IPS-18a (cell line): ENCODE data around the gene ZDHHC14.

ENCODE experiments used
- H3K27ac ChIP-seq: one replicate; pipeline ENCODE4 v1.5.1; 2013; ENCODE audit warnings: low read length
- H3K27me3 ChIP-seq: one replicate; pipeline ENCODE4 v1.6.1; 2013; ENCODE audit warnings: mild to moderate bottlenecking, low read length; ENCODE audit not compliant: control insufficient read depth, insufficient read depth
- H3K36me3 ChIP-seq: one replicate; pipeline ENCODE4 v1.6.1; 2013; ENCODE audit warnings: low read depth, low read length; ENCODE audit not compliant: control insufficient read depth
- H3K4me1 ChIP-seq: one replicate; pipeline ENCODE4 v1.6.1; 2013; ENCODE audit warnings: low read depth, low read length; ENCODE audit not compliant: control insufficient read depth
- H3K4me3 ChIP-seq: one replicate; pipeline ENCODE4 v1.5.1; 2013; ENCODE audit warnings: low read length
- H3K9ac ChIP-seq: one replicate; pipeline ENCODE4 v1.6.1; 2013; ENCODE audit warnings: mild to moderate bottlenecking, low read length, moderate library complexity
- H3K9me3 ChIP-seq: one replicate; pipeline ENCODE4 v1.6.1; 2013; ENCODE audit warnings: low read depth, low read length; ENCODE audit not compliant: control insufficient read depth

ZDHHC14 gene

GRCh38 chr6:157721830-157722229, 340.8 kb downstream of the ZDHHC14 start:
- no peaks in the 10 kb centered on the region for H3K9me3 ChIP-seq
- peaks cover 5% of the 10 kb centered on the region for H3K27me3 ChIP-seq

GRCh38 chr6:157723376-157723775, 342.4 kb downstream of the ZDHHC14 start:
- Histone ChIP-seq H3K4me3 (no peak overlapping the region), H3K9me3 (no peaks in the 10 kb centered on the region), H3K36me3 (no peaks in the 10 kb centered on the region), H3K4me1 (peaks cover 3% of the 10 kb centered on the region), H3K27ac (no peak overlapping the region), H3K9ac (no peak overlapping the region), H3K27me3 (peaks cover 5% of the 10 kb centered on the region)

More at GRCh38 chr6:157721830-157722229, 340.8 kb downstream of the ZDHHC14 start:
- H3K36me3 ChIP-seq, result no peaks in the 10 kb centered on the region
- peaks cover 7% of the 10 kb centered on the region for H3K4me1 ChIP-seq
- no peak overlapping the region for H3K9ac ChIP-seq
- H3K27ac ChIP-seq, result no peak overlapping the region
- no peak overlapping the region for H3K4me3 ChIP-seq

- Histone ChIP-seq H3K4me3 (no peak overlapping the region), H3K4me1 (peaks cover 3% of the 10 kb centered on the region), H3K27ac (no peak overlapping the region)
Measured at GRCh38 chr6:157724138-157724820, 343.3 kb downstream of the ZDHHC14 start.

GRCh38 chr6:157724960-157725741, 344.2 kb downstream of the ZDHHC14 start:
- peaks cover 5% of the 10 kb centered on the region for H3K27me3 ChIP-seq
- peaks cover 3% of the 10 kb centered on the region for H3K4me1 ChIP-seq
- no peak overlapping the region for H3K9ac ChIP-seq
- H3K9me3 ChIP-seq, result no peaks in the 10 kb centered on the region
- H3K27ac ChIP-seq, result no peak overlapping the region
- H3K4me3 ChIP-seq, result no peak overlapping the region
- H3K36me3 ChIP-seq, result no peaks in the 10 kb centered on the region

More at GRCh38 chr6:157724138-157724820, 343.3 kb downstream of the ZDHHC14 start:
- Histone ChIP-seq H3K9ac (no peak overlapping the region), H3K9me3 (no peaks in the 10 kb centered on the region), H3K27me3 (peaks cover 5% of the 10 kb centered on the region), H3K36me3 (no peaks in the 10 kb centered on the region)

- Histone ChIP-seq H3K4me3 (no peak overlapping the region), H3K9ac (no peak overlapping the region), H3K27me3 (peaks cover 5% of the 10 kb centered on the region), H3K4me1 (peaks cover 3% of the 10 kb centered on the region), H3K36me3 (no peaks in the 10 kb centered on the region), H3K9me3 (no peaks in the 10 kb centered on the region), H3K27ac (no peak overlapping the region)
Measured at GRCh38 chr6:157725836-157726235, 344.8 kb downstream of the ZDHHC14 start.

- no peaks in the 10 kb centered on the region for H3K36me3 ChIP-seq
- H3K4me1 ChIP-seq, result no peaks in the 10 kb centered on the region
- H3K9me3 ChIP-seq, result no peaks in the 10 kb centered on the region
- H3K27me3 ChIP-seq, result peaks cover 3% of the 10 kb centered on the region
- H3K4me3 ChIP-seq, result no peak overlapping the region
- no peak overlapping the region for H3K9ac ChIP-seq
- H3K27ac ChIP-seq, result no peak overlapping the region
Measured at GRCh38 chr6:157726892-157727628, 346.1 kb downstream of the ZDHHC14 start.
